ENCODE data around the gene ARL2BP.
A peak's percentile ranks its signal among the peaks of the same experiment; 100 is the strongest.
"Not testable (repeated sequence)": the region's sequence is repeated elsewhere in the genome, so short reads cannot be mapped to it uniquely, and the experiment has no call there.

ARL2BP gene

GRCh38 chr16:57244767-57245471 lies at the start of gene ARL2BP:
TSS of gene ARL2BP (plus strand) at chr16:57245259. CDS start at chr16:57245368, 109 bp downstream.
- TF ChIP-seq JUND (IDR thresholded peaks at IDR 0.05; ENCODE audit: low read depth), result no peak
- in situ Hi-C loops (cut with HindIII; ENCODE audit: low pct_unique_long_range_greater_than_20kb, low sequenced_read_pairs), result no loop called here
- peak; percentile 94 to 96 for DNase-seq (ENCODE audit: low read depth in 1 of 2, low spot score in 1 of 2)

DNA sequence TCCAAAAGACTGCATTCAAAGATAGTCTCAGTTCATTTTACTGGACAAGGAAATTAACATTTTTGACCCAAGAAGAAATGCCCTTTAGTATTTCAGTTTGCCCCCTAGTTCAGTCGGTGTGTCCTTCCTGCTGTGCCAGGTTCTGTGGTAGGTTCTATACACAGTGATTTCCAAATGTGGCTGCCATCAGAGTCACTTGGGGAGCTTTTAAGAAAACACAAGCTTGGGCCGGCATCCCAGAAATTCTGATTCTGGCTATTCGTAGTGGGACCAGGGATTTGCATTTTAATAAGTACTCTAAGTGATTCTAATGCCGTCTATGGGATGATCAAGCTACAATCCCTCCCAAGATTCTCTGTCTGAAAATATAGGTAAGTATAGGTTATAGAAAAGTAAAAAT lies 48.8 kb upstream of the ARL2BP start:
- no peak for DNase-seq (ENCODE audit: low read depth in 1 of 2, low spot score in 1 of 2)
- in situ Hi-C loops (cut with HindIII; ENCODE audit: low pct_unique_long_range_greater_than_20kb, low sequenced_read_pairs), result no loop called here

GRCh38 chr16:57196753-57197152 lies 48.3 kb upstream of the ARL2BP start:
- no peak for DNase-seq (ENCODE audit: low read depth in 1 of 2, low spot score in 1 of 2)
- TF ChIP-seq JUND (IDR thresholded peaks at IDR 0.05; ENCODE audit: low read depth), result no peak
- in situ Hi-C loops (cut with HindIII; ENCODE audit: low pct_unique_long_range_greater_than_20kb, low sequenced_read_pairs), result no loop called here

More for the DNA sequence above, 48.8 kb upstream of the ARL2BP start:
- no peak for TF ChIP-seq JUND (IDR thresholded peaks at IDR 0.05; ENCODE audit: low read depth)

- DNase-seq (ENCODE audit: low read depth in 1 of 2, low spot score in 1 of 2); in situ Hi-C loops (cut with HindIII; ENCODE audit: low pct_unique_long_range_greater_than_20kb, low sequenced_read_pairs): not testable (repeated sequence)
These were observed 44.7 kb upstream of the ARL2BP start for GRCh38 chr16:57200321-57200720.

GRCh38 chr16:57200926-57201325 lies 44.1 kb upstream of the ARL2BP start:
- in situ Hi-C loops (cut with HindIII; ENCODE audit: low pct_unique_long_range_greater_than_20kb, low sequenced_read_pairs); DNase-seq (ENCODE audit: low read depth in 1 of 2, low spot score in 1 of 2): not testable (repeated sequence)

GRCh38 chr16:57202095-57202886 lies 42.8 kb upstream of the ARL2BP start:
- no peak for TF ChIP-seq JUND (IDR thresholded peaks at IDR 0.05; ENCODE audit: low read depth)
- in situ Hi-C loops (cut with HindIII; ENCODE audit: low pct_unique_long_range_greater_than_20kb, low sequenced_read_pairs), result no loop called here
- DNase-seq (ENCODE audit: low read depth in 1 of 2, low spot score in 1 of 2), result no peak

DNA sequence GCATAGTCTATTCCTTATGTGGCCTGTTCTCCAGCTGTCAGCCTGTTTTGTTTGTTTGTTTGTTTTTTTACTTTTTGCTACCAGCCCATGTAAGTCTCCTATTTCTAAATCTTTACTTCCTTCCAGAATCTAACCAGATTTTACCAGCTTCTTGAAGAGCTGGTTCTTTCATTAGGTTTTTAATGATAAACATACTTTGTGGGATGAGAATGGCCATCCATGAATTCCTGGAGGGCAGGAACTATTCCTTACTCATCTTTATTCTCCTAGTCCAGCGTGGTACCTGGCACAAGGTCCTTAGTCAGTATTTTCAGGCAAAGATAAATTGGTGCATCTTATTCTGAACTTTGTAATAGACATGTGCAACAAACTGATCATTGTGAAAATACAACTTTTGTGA lies 41.6 kb upstream of the ARL2BP start:
- no peak for TF ChIP-seq JUND (IDR thresholded peaks at IDR 0.05; ENCODE audit: low read depth)
- DNase-seq (ENCODE audit: low read depth in 1 of 2, low spot score in 1 of 2), result no peak
- in situ Hi-C loops (cut with HindIII; ENCODE audit: low pct_unique_long_range_greater_than_20kb, low sequenced_read_pairs), result no loop called here

DNA sequence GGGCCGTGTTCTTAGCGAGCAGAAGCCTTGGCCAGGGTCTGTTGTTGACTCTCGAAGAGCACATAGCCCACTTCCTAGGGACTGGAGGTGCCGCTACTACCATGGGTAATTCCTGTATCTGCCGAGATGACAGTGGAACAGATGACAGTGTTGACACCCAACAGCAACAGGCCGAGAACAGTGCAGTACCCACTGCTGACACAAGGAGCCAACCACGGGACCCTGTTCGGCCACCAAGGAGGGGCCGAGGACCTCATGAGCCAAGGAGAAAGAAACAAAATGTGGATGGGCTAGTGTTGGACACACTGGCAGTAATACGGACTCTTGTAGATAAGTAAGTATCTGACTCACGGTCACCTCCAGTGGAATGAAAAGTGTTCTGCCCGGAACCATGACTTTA lies 40.4 kb upstream of the ARL2BP start:
- in situ Hi-C loops (cut with HindIII; ENCODE audit: low pct_unique_long_range_greater_than_20kb, low sequenced_read_pairs), result no loop called here
- DNase-seq (ENCODE audit: low read depth in 1 of 2, low spot score in 1 of 2), result no peak

GRCh38 chr16:57208926-57209325 lies 36.1 kb upstream of the ARL2BP start:
- DNase-seq (ENCODE audit: low read depth in 1 of 2, low spot score in 1 of 2), result no peak
- in situ Hi-C loops (cut with HindIII; ENCODE audit: low pct_unique_long_range_greater_than_20kb, low sequenced_read_pairs), result no loop called here
- no peak for TF ChIP-seq JUND (IDR thresholded peaks at IDR 0.05; ENCODE audit: low read depth)

More for the DNA sequence above, 40.4 kb upstream of the ARL2BP start:
- TF ChIP-seq JUND (IDR thresholded peaks at IDR 0.05; ENCODE audit: low read depth), result no peak

DNA sequence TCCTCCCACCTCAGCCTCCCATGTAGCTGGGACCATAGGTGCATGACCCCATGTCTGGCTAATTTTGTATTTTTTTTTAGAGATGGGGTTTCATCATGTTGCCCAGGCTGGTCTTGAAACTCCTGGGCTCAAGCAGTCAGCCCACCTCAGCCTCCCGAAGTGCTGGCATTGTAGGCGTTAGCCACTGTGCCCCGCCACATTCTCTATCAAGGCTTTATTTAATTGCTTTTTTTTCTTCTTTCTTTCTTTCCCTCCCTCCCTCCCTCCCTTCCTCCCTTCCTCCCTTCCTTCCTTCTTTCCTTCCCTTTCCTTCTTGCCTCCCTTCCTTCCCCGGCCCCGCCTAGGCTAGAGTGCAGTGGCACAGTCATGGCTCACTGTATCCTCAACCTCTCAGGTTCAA lies 35.3 kb upstream of the ARL2BP start:
- DNase-seq (ENCODE audit: low read depth in 1 of 2, low spot score in 1 of 2), result no peak
- in situ Hi-C loops (cut with HindIII; ENCODE audit: low pct_unique_long_range_greater_than_20kb, low sequenced_read_pairs), result no loop called here
- TF ChIP-seq JUND (IDR thresholded peaks at IDR 0.05; ENCODE audit: low read depth), result no peak

DNA sequence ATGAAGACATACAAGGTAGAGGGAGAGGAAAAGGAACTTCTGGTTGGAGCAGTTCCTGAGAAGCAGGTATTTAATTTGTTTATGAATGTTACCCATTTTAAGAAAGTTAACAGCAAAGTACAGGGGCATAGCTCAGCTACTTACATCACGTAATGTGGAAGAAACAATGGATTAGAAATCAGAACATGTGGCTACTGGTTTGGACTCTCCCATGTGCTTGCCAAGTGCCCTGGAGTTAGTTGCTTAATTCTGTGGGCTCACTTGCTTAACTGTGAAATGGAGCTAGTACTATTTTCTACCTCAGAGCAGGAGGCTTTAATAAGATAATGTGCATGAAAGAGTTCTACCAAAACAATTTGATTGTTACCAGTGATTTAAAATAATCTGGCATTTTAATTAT lies 31.6 kb upstream of the ARL2BP start:
- no peak for TF ChIP-seq JUND (IDR thresholded peaks at IDR 0.05; ENCODE audit: low read depth)
- in situ Hi-C loops (cut with HindIII; ENCODE audit: low pct_unique_long_range_greater_than_20kb, low sequenced_read_pairs), result no loop called here
- no peak for DNase-seq (ENCODE audit: low read depth in 1 of 2, low spot score in 1 of 2)

- DNase-seq (ENCODE audit: low read depth in 1 of 2, low spot score in 1 of 2), result no peak
- no peak for TF ChIP-seq JUND (IDR thresholded peaks at IDR 0.05; ENCODE audit: low read depth)
- in situ Hi-C loops (cut with HindIII; ENCODE audit: low pct_unique_long_range_greater_than_20kb, low sequenced_read_pairs), result no loop called here
These were observed 28.1 kb upstream of the ARL2BP start for GRCh38 chr16:57216968-57217367.

DNA sequence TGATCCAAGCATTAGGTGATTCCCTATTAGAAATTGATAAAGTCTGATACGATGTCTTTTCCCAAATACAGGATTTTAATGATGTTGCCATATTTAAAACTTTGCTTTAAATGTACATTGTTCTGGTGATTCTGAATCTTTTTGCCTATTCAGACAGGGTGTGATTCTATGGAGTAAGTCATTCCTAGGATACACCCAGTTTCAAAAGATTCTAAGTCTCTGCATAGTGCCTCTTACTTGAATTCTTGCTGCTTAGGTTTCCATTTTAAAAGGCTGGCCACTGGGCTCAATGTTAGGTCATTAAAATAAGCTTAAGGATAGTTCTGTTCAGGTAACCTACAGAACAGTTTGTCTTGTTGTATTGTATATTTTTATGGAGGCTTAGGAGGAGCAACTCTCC lies 22.0 kb upstream of the ARL2BP start:
- in situ Hi-C loops (cut with HindIII; ENCODE audit: low pct_unique_long_range_greater_than_20kb, low sequenced_read_pairs), result no loop called here
- TF ChIP-seq JUND (IDR thresholded peaks at IDR 0.05; ENCODE audit: low read depth), result no peak

More for the DNA sequence above, 22.0 kb upstream of the ARL2BP start:
- no peak for DNase-seq (ENCODE audit: low read depth in 1 of 2, low spot score in 1 of 2)
